Measurements from ENCODE around the gene PRDM8. TPM values are rescaled to one million over a fixed set of nuclear protein-coding genes. Genes with fewer than 3 reads are reported as not detected.

PRDM8 gene
- total and polyA plus RNA-seq, 2 of the 8 experiments (the other 6 are each of a cell fraction or from before 2014, with no cell fraction given), result not detected

DNA sequence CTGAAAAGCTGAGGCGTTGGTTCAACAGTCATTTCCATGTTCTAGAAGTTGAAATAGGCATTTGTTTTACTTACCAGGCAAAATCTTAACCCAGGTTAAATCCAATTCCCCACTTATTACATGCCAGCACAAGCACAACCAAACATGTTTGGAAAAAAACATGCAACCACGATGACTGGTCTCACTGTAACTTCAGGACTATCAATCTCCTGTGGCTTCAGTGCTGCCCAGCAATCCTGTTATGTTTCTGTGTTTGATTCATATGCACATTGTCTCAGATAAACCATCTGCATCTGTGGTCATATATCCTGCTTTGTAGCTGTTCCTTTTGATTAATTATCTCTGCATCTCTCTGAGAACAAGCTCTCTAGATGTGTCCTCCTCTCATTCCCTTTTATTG lies 28.3 kb downstream of the PRDM8 start:
- no peak overlapping the region for H3K4me2 ChIP-seq (ENCODE audit: insufficient read depth in 1 of 2, low read depth in 2 of 2, low read length in 2 of 2)
- H3K4me3 ChIP-seq (ENCODE audit: extremely low read depth in 1 of 4, insufficient read depth in 2 of 4, low read depth in 3 of 4, low read length in 4 of 4), result no peak overlapping the region
- H4K8ac ChIP-seq (ENCODE audit: extremely low read depth, insufficient read depth, low read length), result no peak overlapping the region
- H3K23me2 ChIP-seq (ENCODE audit: low read depth, low read length), result no peaks in the 10 kb centered on the region
- H4K91ac ChIP-seq (replicated peaks; ENCODE audit: insufficient read length, low read length), result no peak overlapping the region
- no peak overlapping the region for H2BK12ac ChIP-seq (ENCODE audit: low read depth, low read length)
- DNase-seq (ENCODE audit: low read depth in 1 of 2, low spot score in 2 of 2), result no peak
- 94% methylated on average over 2 of the region's 2 CpGs; no CpG with 5 or more reads in 1 of the 2 experiments for WGBS, 2 experiments (ENCODE audit: extremely low coverage in 1 of 2, insufficient coverage in 1 of 2, insufficient read length in 1 of 2, insufficient replicate concordance in 2 of 2, low coverage in 1 of 2, low lambda C conversion rate in 2 of 2, missing lambda C conversion rate in 1 of 2)
- ChIA-PET CTCF (ENCODE audit: partially characterized antibody) (interaction anchor here (0.7 kb wide), 1 partner anchor 806 kb away, joined by 3 read pairs; no protein-coding TSS in a partner anchor), POLR2A (ENCODE audit: partially characterized antibody) (no interaction called here)
- H3K9me3 ChIP-seq (ENCODE audit: insufficient read depth in 2 of 2, low read depth in 1 of 2, low read length in 1 of 2), result no peaks in the 10 kb centered on the region
- no peaks in the 10 kb centered on the region for H3K36me3 ChIP-seq (ENCODE audit: control insufficient read depth in 2 of 4, insufficient read depth in 4 of 4, low read length in 3 of 4)
- H3K18ac ChIP-seq (ENCODE audit: extremely low read depth, low read length), result no peak overlapping the region
- H3K14ac ChIP-seq (ENCODE audit: insufficient read length), result no peak overlapping the region
- H2AFZ ChIP-seq (ENCODE audit: low read length), result no peak overlapping the region
- no peaks in the 10 kb centered on the region for H4K20me1 ChIP-seq (replicated peaks in 1 of 2; ENCODE audit: control insufficient read depth in 1 of 2, insufficient read depth in 2 of 2, low read length in 2 of 2)
- FAIRE-seq, result no peak
- no peak for TF ChIP-seq TBP (IDR thresholded peaks at IDR 0.05; ENCODE audit: low read depth, low read length)
- no peak overlapping the region for H3K56ac ChIP-seq (replicated peaks; ENCODE audit: insufficient read length, low read depth, low read length)
- H2BK20ac ChIP-seq (ENCODE audit: low read length), result no peak overlapping the region
- no peak overlapping the region for H2BK5ac ChIP-seq (ENCODE audit: low read depth, low read length)
- H3K9ac ChIP-seq (replicated peaks in 1 of 4; ENCODE audit: extremely low read depth in 1 of 4, low read depth in 3 of 4, low read length in 3 of 4), result no peak overlapping the region
- H3K79me1 ChIP-seq (ENCODE audit: low read depth, low read length), result no peaks in the 10 kb centered on the region
- 0 out of 7 replicates have a peak, but pooled peaks cover 0 to 4% (median 0%) of the 10 kb centered on the region in 4 experiments for H3K27me3 ChIP-seq (replicated peaks in 1 of 4; ENCODE audit: control insufficient read depth in 3 of 4, extremely low read depth in 1 of 4, insufficient read depth in 3 of 4, low read length in 3 of 4)
- H3K4me1 ChIP-seq (replicated peaks in 1 of 4; ENCODE audit: control insufficient read depth in 3 of 4, insufficient read depth in 4 of 4, low read length in 3 of 4), result no peaks in the 10 kb centered on the region
- H2BK15ac ChIP-seq (ENCODE audit: low read length), result no peak overlapping the region
- H3K4ac ChIP-seq (replicated peaks; ENCODE audit: insufficient read length, low read depth, low read length), result no peak overlapping the region
- H3K79me2 ChIP-seq (ENCODE audit: control insufficient read depth in 1 of 2, insufficient read depth in 2 of 2, low read length in 2 of 2), result no peaks in the 10 kb centered on the region
- H3K23ac ChIP-seq (ENCODE audit: insufficient read length), result no peak overlapping the region
- no peak overlapping the region for H2BK120ac ChIP-seq (replicated peaks; ENCODE audit: low read depth, low read length)
- H3K27ac ChIP-seq (ENCODE audit: low read depth, low read length), result no peak overlapping the region
- no peak overlapping the region for H4K5ac ChIP-seq (ENCODE audit: insufficient read length, low read depth, low read length)
- no peak overlapping the region for H2AK5ac ChIP-seq (ENCODE audit: low read depth, low read length)

Measured in H1 (cell line).